GM19455 (cell line): ENCODE data around the gene MAGI3.

Experiments used
- ATAC-seq: cut with Tn5 transposase; IDR thresholded peaks from one replicate; pipeline ENCODE4 v1.9.1; 2021; ENCODE audit not compliant: unreplicated experiment

Gene MAGI3

GRCh38 chr1:113653741-113654140, 263.4 kb downstream of the MAGI3 start:
- no peak for ATAC-seq

GRCh38 chr1:113654883-113655282, 264.6 kb downstream of the MAGI3 start:
- ATAC-seq = no peak

- no peak for ATAC-seq
Observed at GRCh38 chr1:113657126-113657525, 266.8 kb downstream of the MAGI3 start.

- ATAC-seq = no peak
Observed at GRCh38 chr1:113657556-113658063, 267.3 kb downstream of the MAGI3 start.

GRCh38 chr1:113659035-113659434, 268.7 kb downstream of the MAGI3 start:
- no peak for ATAC-seq

- no peak for ATAC-seq
Observed at GRCh38 chr1:113659556-113659955, 269.2 kb downstream of the MAGI3 start.

GRCh38 chr1:113660088-113660487, 269.8 kb downstream of the MAGI3 start:
- ATAC-seq = no peak

- no peak for ATAC-seq
Observed at GRCh38 chr1:113662101-113662500, 271.8 kb downstream of the MAGI3 start.

- ATAC-seq = no peak
Observed at GRCh38 chr1:113663165-113663951, 273.0 kb downstream of the MAGI3 start.

- no peak for ATAC-seq
Observed at GRCh38 chr1:113665071-113665470, 274.8 kb downstream of the MAGI3 start.

GRCh38 chr1:113666126-113666525, 275.8 kb downstream of the MAGI3 start:
- no peak for ATAC-seq

GRCh38 chr1:113669988-113670387, 279.7 kb downstream of the MAGI3 start:
- no peak for ATAC-seq

- ATAC-seq = no peak
Observed at GRCh38 chr1:113670650-113671049, 280.3 kb downstream of the MAGI3 start.

- ATAC-seq = no peak
Observed at GRCh38 chr1:113672491-113672890, 282.2 kb downstream of the MAGI3 start.

GRCh38 chr1:113674591-113674990, 284.3 kb downstream of the MAGI3 start:
- ATAC-seq = no peak

- ATAC-seq = no peak
Observed at GRCh38 chr1:113675302-113675701, 285.0 kb downstream of the MAGI3 start.

GRCh38 chr1:113676524-113676923, 286.2 kb downstream of the MAGI3 start:
- ATAC-seq = no peak

GRCh38 chr1:113677250-113678158, 287.2 kb downstream of the MAGI3 start:
- no peak for ATAC-seq

- no peak for ATAC-seq
Observed at GRCh38 chr1:113678159-113678469, 287.8 kb downstream of the MAGI3 start.

GRCh38 chr1:113681596-113682337, 291.5 kb downstream of the MAGI3 start:
- ATAC-seq = no peak
